HEK293 (cell line): ENCODE results near the gene C2orf80.

Experiments used
- CTCF ChIA-PET: fragments of 350-600 bp; formaldehyde crosslinking; extraction: SDS; loops from one replicate; lab custom pipeline; 2021; ENCODE audit warnings: antibody characterized with exemption; lab: Yijun Ruan, JAX
- POLR2A ChIA-PET: fragments of 300-600 bp; formaldehyde crosslinking; extraction: SDS; loops from one replicate; lab custom pipeline; 2020; ENCODE audit warnings: antibody characterized with exemption, inconsistent platforms; lab: Yijun Ruan, JAX
- H3K27ac ChIP-seq: fragments of 200-500 bp; sonication (Bioruptor generic); 2 replicates; pipeline ENCODE4 v1.5.1; 2014; ENCODE audit warnings: low read depth, low read length, control low read depth, inconsistent platforms; ENCODE audit errors: extremely low read depth
- H3K36me3 ChIP-seq, 2 experiments: fragments of 200-500 bp in 1 of 2; sonication (Bioruptor generic) in 1 of 2; 1 replicate in 1 of 2; 2 replicates in 1 of 2; pipeline ENCODE4 v1.5.1; 2014 to 2017; ENCODE audit warnings: inconsistent platforms in 2 of 2, low read length in 2 of 2; ENCODE audit not compliant: control insufficient read depth in 2 of 2, insufficient read depth in 1 of 2
- H3K4me1 ChIP-seq: fragments of 200-500 bp; sonication (Bioruptor generic); 2 replicates; pipeline ENCODE4 v1.5.1; 2014; ENCODE audit warnings: mild to moderate bottlenecking, low read length, inconsistent platforms; ENCODE audit not compliant: control insufficient read depth, insufficient read depth
- H3K4me3 ChIP-seq: 2 replicates; pipeline ENCODE4 v1.5.1; 2011; ENCODE audit warnings: low read depth, mild to moderate bottlenecking, control low read depth, low read length, moderate library complexity
- H3K9me3 ChIP-seq: fragments of 200-500 bp; sonication (Bioruptor generic); 2 replicates; pipeline ENCODE4 v1.5.1; 2014; ENCODE audit warnings: low read depth, low read length, inconsistent platforms; ENCODE audit not compliant: control insufficient read depth, insufficient read depth
- BCL11A ChIP-seq: fragments of 450-650 bp; formaldehyde crosslinking; IDR thresholded peaks from 2 replicates; pipeline ENCODE4 v1.5.1; 2016; ENCODE audit warnings: low read depth, missing biosample characterization, missing genetic modification characterization
- HOXD13 ChIP-seq: sonication (generic); formaldehyde crosslinking; IDR thresholded peaks from 2 replicates; pipeline ENCODE4 v1.8.0; 2022; ENCODE audit warnings: missing genetic modification reagents, borderline replicate concordance
- KLF16 ChIP-seq: fragments of 450-650 bp; formaldehyde crosslinking; IDR thresholded peaks from 2 replicates; pipeline ENCODE4 v1.5.1; 2017; ENCODE audit warnings: missing biosample characterization, missing genetic modification characterization
- MZF1 ChIP-seq: fragments of 450-650 bp; formaldehyde crosslinking; IDR thresholded peaks from 2 replicates; pipeline ENCODE4 v1.5.1; 2017; ENCODE audit warnings: missing biosample characterization, missing genetic modification characterization, borderline replicate concordance
- REST ChIP-seq: fragments of 450-650 bp; formaldehyde crosslinking; IDR thresholded peaks from 2 replicates; pipeline ENCODE4 v1.5.1; 2016; ENCODE audit warnings: missing biosample characterization, missing genetic modification characterization
- SP7 ChIP-seq: fragments of 450-650 bp; formaldehyde crosslinking; IDR thresholded peaks from 2 replicates; pipeline ENCODE4 v1.5.1; 2016; ENCODE audit warnings: missing biosample characterization, missing genetic modification characterization
- ZBTB49 ChIP-seq: fragments of 450-650 bp; formaldehyde crosslinking; IDR thresholded peaks from 2 replicates; pipeline ENCODE4 v1.5.1; 2016; ENCODE audit warnings: missing biosample characterization, missing genetic modification characterization, low read depth
- ZIC2 ChIP-seq: fragments of 450-650 bp; formaldehyde crosslinking; IDR thresholded peaks from 2 replicates; pipeline ENCODE4 v1.5.1; 2016; ENCODE audit warnings: missing biosample characterization, missing genetic modification characterization
- ZNF114 ChIP-seq: fragments of 450-650 bp; formaldehyde crosslinking; IDR thresholded peaks from 2 replicates; pipeline ENCODE4 v1.5.0; 2017; ENCODE audit warnings: missing biosample characterization, missing genetic modification characterization
- ZNF169 ChIP-seq: fragments of 450-650 bp; formaldehyde crosslinking; IDR thresholded peaks from 2 replicates; pipeline ENCODE4 v1.5.1; 2016; ENCODE audit warnings: missing biosample characterization, missing genetic modification characterization
- ZNF211 ChIP-seq: fragments of 450-650 bp; formaldehyde crosslinking; IDR thresholded peaks from 2 replicates; pipeline ENCODE4 v1.5.1; 2016; ENCODE audit warnings: low read depth, missing biosample characterization, missing genetic modification characterization
- ZNF362 ChIP-seq: fragments of 450-650 bp; formaldehyde crosslinking; IDR thresholded peaks from 2 replicates; pipeline ENCODE4 v1.5.1; 2016; ENCODE audit warnings: missing biosample characterization, missing genetic modification characterization
- ZNF473 ChIP-seq: fragments of 450-650 bp; formaldehyde crosslinking; IDR thresholded peaks from 2 replicates; pipeline ENCODE4 v1.5.1; 2017; ENCODE audit warnings: missing biosample characterization, missing genetic modification characterization
- ZNF549 ChIP-seq: fragments of 450-650 bp; IDR thresholded peaks from 2 replicates; pipeline ENCODE4 v1.5.1; 2018; ENCODE audit warnings: missing biosample characterization, missing genetic modification characterization, mild to moderate bottlenecking, inconsistent platforms, moderate library complexity
- ZNF558 ChIP-seq: fragments of 450-650 bp; formaldehyde crosslinking; IDR thresholded peaks from 2 replicates; pipeline ENCODE4 v1.5.1; 2016; ENCODE audit warnings: missing biosample characterization, missing genetic modification characterization
- ZNF660 ChIP-seq: fragments of 450-650 bp; IDR thresholded peaks from 2 replicates; pipeline ENCODE4 v1.5.1; 2018; ENCODE audit warnings: missing biosample characterization, mild to moderate bottlenecking, missing genetic modification characterization

The C2orf80 gene

GRCh38 chr2:208150094-208150493, 39.7 kb downstream of the C2orf80 start:
- ChIA-PET CTCF (no interaction called here), POLR2A (no interaction called here)
- TF ChIP-seq ZBTB49 (tag by site-specific recombination) (no peak), ZNF558 (tag by site-specific recombination) (no peak), ZNF211 (no peak), ZNF114 (tag by site-specific recombination) (no peak), BCL11A (tag by site-specific recombination) (no peak), SP7 (tag by site-specific recombination) (no peak), ZNF549 (tag by site-specific recombination) (no peak), ZNF169 (tag by site-specific recombination) (no peak), ZNF473 (tag by site-specific recombination) (no peak)
- H3K36me3 ChIP-seq: no peaks in the 10 kb centered on the region
- no peak overlapping the region for H3K4me3 ChIP-seq
- no peak overlapping the region for H3K27ac ChIP-seq
- no peaks in the 10 kb centered on the region for H3K4me1 ChIP-seq
- no peaks in the 10 kb centered on the region for H3K9me3 ChIP-seq

GRCh38 chr2:208148803-208149202, 41.0 kb downstream of the C2orf80 start:
- TF ChIP-seq ZNF362 (no peak), MZF1 (tag by site-specific recombination) (peak; percentile 35; the same call in 1 of the 2 replicates)
- Histone ChIP-seq H3K4me1 (no peaks in the 10 kb centered on the region), H3K9me3 (no peaks in the 10 kb centered on the region), H3K36me3 (no peaks in the 10 kb centered on the region), H3K27ac (no peak overlapping the region), H3K4me3 (no peak overlapping the region)
- ChIA-PET CTCF (interaction anchor here (0.6 to 1.3 kb wide), 4 partner anchors 26 to 106 kb away, joined by 3 to 7 read pairs (median 3); no protein-coding TSS in a partner anchor), POLR2A (no interaction called here)

- TF ChIP-seq ZIC2 (tag by site-specific recombination) (peak; percentile 44; the same call in 1 of the 2 replicates), KLF16 (tag by site-specific recombination) (no peak), ZNF660 (tag by site-specific recombination) (0 out of 2 replicates have a peak, but pooled peaks have one; percentile 30)
- TF ChIP-seq, all 188 proteins: peak for 2
- no peaks in the 10 kb centered on the region for H3K36me3 ChIP-seq
- POLR2A ChIA-PET: no interaction called here
- no peak overlapping the region for H3K27ac ChIP-seq
- peaks cover 6% of the 10 kb centered on the region for H3K4me1 ChIP-seq
- H3K9me3 ChIP-seq: no peaks in the 10 kb centered on the region
- H3K4me3 ChIP-seq: no peak overlapping the region
- CTCF ChIA-PET: interaction anchor here (0.7 to 1.3 kb wide), 5 partner anchors 11 to 77 kb away, joined by 3 read pairs; no protein-coding TSS in a partner anchor
These were observed 42.1 kb downstream of the C2orf80 start for GRCh38 chr2:208147759-208148158.

GRCh38 chr2:208147008-208147407, 42.8 kb downstream of the C2orf80 start:
- H3K4me3 ChIP-seq: no peak overlapping the region
- CTCF ChIA-PET: interaction anchor here (1.1 kb wide), 1 partner anchor 29 kb away, joined by 3 read pairs; no protein-coding TSS in a partner anchor
- no peaks in the 10 kb centered on the region for H3K36me3 ChIP-seq
- no peak overlapping the region for H3K27ac ChIP-seq
- H3K9me3 ChIP-seq: no peaks in the 10 kb centered on the region
- peaks cover 13% of the 10 kb centered on the region for H3K4me1 ChIP-seq
- TF ChIP-seq REST (tag by site-specific recombination) (peak; percentile 51; the same call in 1 of the 2 replicates), HOXD13 (CRISPR knock-in tag) (no peak)
- POLR2A ChIA-PET: no interaction called here
